AG09309 (cell line): ENCODE data around the gene ACTRT2.

ENCODE experiments used
- DNase-seq: peaks from one replicate; pipeline ENCODE4 v3.0.0-alpha.2; 2010; ENCODE audit warnings: low read depth
- H3K4me3 ChIP-seq: 2 replicates; pipeline ENCODE4 v1.5.1; 2011; ENCODE audit warnings: mild to moderate bottlenecking, low read depth, low read length, moderate library complexity; ENCODE audit not compliant: control insufficient read depth
- CTCF ChIP-seq: IDR thresholded peaks from 2 replicates; pipeline ENCODE4 v1.5.1; 2011; ENCODE audit warnings: mild to moderate bottlenecking, low read depth, low read length, inconsistent platforms; ENCODE audit not compliant: insufficient read depth, control insufficient read depth; ENCODE audit errors: missing control alignments

The ACTRT2 gene

GRCh38 chr1:3049164-3049563 is 27.9 kb downstream of the ACTRT2 start:
- H3K4me3 ChIP-seq = no peak overlapping the region
- no peak for DNase-seq
- TF ChIP-seq CTCF = no peak

GRCh38 chr1:3049905-3050304 is 28.6 kb downstream of the ACTRT2 start:
- TF ChIP-seq CTCF = no peak

DNA sequence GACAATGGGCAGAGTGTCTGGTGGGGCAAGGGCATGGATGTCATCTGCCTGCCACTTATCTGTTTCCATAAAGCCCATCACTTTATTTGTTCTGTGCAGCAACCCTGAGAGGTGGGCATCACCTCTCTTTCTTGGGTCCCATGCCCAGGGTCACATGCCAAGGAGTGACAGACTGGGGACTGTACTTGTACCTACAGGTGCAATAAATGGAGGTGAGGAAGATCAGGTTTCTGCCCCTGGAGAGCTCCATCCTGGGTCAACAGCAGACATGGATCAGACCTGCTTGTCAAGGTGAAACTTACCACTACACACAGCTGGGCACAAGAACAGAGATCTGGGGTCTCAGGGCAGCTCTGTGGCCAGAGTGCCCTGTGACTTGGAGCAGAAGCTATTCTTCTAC is 29.3 kb downstream of the ACTRT2 start:
- no peak overlapping the region for H3K4me3 ChIP-seq
- no peak for DNase-seq
- no peak for TF ChIP-seq CTCF

More at GRCh38 chr1:3049905-3050304, 28.6 kb downstream of the ACTRT2 start:
- no peak overlapping the region for H3K4me3 ChIP-seq
- no peak for DNase-seq

DNA sequence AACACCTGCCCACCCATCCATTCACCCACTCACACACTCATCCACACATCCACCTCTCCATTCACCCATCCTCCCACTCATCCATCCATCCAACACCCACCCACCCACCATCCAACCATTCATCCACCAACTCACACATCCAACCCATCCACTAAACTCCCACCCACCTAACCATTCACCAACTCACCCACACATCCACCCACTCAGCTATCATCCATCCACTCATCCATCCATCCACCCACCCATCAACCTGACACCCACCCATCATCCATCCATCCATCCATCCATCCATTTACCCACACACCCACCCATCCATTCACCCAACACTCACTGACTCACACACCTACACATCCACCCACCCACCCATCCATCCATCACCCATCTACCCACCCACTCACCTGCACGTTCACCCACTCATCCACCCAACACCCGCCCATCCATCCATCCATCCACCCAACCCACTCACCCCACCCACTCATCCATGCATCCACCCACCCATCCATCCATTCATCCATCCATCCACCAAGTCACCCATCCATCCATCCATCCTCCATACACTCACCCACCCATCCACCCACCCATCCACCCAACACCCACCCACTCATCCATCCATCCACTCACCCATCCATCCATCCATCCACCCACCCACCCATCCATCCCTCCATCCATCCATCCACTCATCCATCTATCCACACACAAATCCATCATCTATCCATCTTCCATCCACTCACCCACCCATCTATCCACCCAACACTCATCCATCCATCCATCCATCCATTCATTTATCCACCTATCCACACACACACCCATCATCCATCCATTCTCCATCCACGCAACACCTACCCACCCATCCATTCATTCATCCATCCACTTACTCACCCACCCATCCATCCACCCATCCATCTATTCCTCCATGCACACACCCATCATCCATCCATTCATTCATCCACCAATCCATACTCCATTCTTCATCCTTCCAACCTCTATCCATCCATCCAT is 30.3 kb downstream of the ACTRT2 start:
- no peak for TF ChIP-seq CTCF
- no peak overlapping the region for H3K4me3 ChIP-seq
- DNase-seq = no peak

DNA sequence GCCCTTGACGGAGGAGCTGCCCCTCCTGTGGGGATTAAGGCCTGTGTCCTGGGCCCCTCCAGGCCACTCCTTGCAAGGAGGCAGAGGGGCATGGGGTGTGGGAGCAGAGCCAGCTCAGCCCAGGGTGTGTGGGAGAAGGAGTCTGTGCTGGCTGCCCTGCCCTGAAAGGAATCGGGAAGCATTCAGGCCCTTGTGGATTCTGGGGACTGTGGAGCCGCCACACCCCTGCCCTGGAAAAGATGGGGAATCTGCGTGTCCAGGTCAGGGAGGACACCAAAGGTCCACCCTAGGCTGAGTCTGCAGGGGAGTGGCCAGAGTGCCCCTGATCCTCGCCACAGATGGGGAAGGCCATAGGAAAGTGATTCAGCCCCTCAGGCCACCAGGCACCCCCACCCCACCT is 31.2 kb downstream of the ACTRT2 start:
- no peak for TF ChIP-seq CTCF
- no peak overlapping the region for H3K4me3 ChIP-seq
- DNase-seq = no peak

DNA sequence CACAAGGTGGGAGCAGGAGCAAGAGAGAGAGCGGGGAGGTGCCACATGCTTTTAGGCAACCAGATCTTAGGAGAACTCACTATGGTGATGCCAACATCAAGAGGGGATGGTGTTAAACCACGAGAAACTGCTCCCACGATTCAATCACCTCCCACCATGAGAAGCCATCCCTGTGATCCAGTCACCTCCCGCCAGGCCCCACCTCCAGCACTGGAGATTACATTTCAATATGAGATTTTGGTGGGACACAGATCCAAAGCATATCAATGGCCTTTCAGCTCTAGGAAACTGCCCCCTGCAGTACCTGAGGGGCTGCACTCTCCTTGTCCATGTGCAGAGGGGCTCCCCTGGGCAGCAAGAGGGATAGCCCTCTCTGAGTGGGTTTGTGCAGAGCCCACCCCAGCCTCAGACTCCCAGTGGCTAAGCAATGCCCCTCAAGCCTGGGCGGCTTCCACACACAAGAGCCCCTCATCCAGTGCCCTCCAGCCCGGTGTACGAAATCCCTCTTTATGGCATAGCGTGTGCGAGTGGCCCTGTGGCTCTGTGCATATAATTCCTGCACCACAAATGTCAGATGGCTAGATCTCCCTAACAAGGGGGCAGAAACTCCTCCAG is 32.2 kb downstream of the ACTRT2 start:
- H3K4me3 ChIP-seq = no peak overlapping the region
- no peak for TF ChIP-seq CTCF
- DNase-seq = no peak
